Esophagus mucosa (tissue), 1 donor: ENCODE results near the gene IFITM1. TPM values are rescaled to one million over a fixed set of nuclear protein-coding genes. Genes with fewer than 3 reads are reported as not detected.
A peak's percentile ranks its signal among the peaks of the same experiment; 100 is the strongest.
"Not testable (repeated sequence)": the region's sequence is repeated elsewhere in the genome, so short reads cannot be mapped to it uniquely, and the experiment has no call there.

Source experiments
- ATAC-seq: fragments of 200-7000 bp; cut with Tn5 transposase; one replicate; pipeline ENCODE4 v1.9.1; 2020
- total RNA-seq: library from RNA; stranded (reverse); gene quantifications from one replicate; pipeline ENCODE4 v1.2.4, GENCODE V29; 2023
- donor health status: DM: yes; HTN: yes; CAD: no.

Gene IFITM1
- total RNA-seq, 1 donor from 2014 or later: 59.8 TPM

- ATAC-seq: no peak
These were observed 31.0 kb upstream of the IFITM1 start for GRCh38 chr11:282630-283360.

GRCh38 chr11:283405-284104 lies 30.3 kb upstream of the IFITM1 start:
- ATAC-seq: no peak

- no peak for ATAC-seq
These were observed 29.5 kb upstream of the IFITM1 start for GRCh38 chr11:284105-285020.

GRCh38 chr11:285021-285893 lies 28.6 kb upstream of the IFITM1 start:
- no peak for ATAC-seq

GRCh38 chr11:285894-286220 lies 28.0 kb upstream of the IFITM1 start:
- no peak for ATAC-seq

GRCh38 chr11:286977-287820 lies 26.6 kb upstream of the IFITM1 start:
- not testable (repeated sequence) for ATAC-seq

- ATAC-seq: peak; percentile 6
These were observed 25.9 kb upstream of the IFITM1 start for GRCh38 chr11:287821-288477.

- peak; percentile 54 for ATAC-seq
These were observed 25.1 kb upstream of the IFITM1 start, which contains the start of gene PGGHG for GRCh38 chr11:288478-289397. Gene PGGHG (plus strand): TSS chr11:289126. CDS start chr11:289817, 691 bp downstream.

GRCh38 chr11:289398-289711 lies 24.5 kb upstream of the IFITM1 start:
- ATAC-seq: no peak

GRCh38 chr11:289712-290620 lies 23.9 kb upstream of the IFITM1 start:
- ATAC-seq: no peak

GRCh38 chr11:290621-291231 lies 23.1 kb upstream of the IFITM1 start:
- no peak for ATAC-seq

- no peak for ATAC-seq
These were observed 22.3 kb upstream of the IFITM1 start for GRCh38 chr11:291281-292210.

GRCh38 chr11:292211-293121 lies 21.4 kb upstream of the IFITM1 start:
- no peak for ATAC-seq

- ATAC-seq: no peak
These were observed 20.5 kb upstream of the IFITM1 start for GRCh38 chr11:293271-293851.
